Fibroblast of skin of abdomen (primary cell): Measurements from ENCODE around the gene EMP2.
"Not testable (repeated sequence)": the region's sequence is repeated elsewhere in the genome, so short reads cannot be mapped to it uniquely, and the experiment has no call there.

Experiments used
- DNase-seq: peaks from one replicate; pipeline ENCODE4 v3.0.0-alpha.2; 2013

The EMP2 gene

GRCh38 chr16:10551881-10552280, 28.5 kb downstream of the EMP2 start:
- DNase-seq, result no peak

- no peak for DNase-seq
Observed at GRCh38 chr16:10548404-10548803, 32.0 kb downstream of the EMP2 start.

- no peak for DNase-seq
Observed at GRCh38 chr16:10547708-10548107, 32.7 kb downstream of the EMP2 start.

- no peak for DNase-seq
Observed at GRCh38 chr16:10543231-10543977, 37.0 kb downstream of the EMP2 start.

GRCh38 chr16:10541366-10541765, 39.0 kb downstream of the EMP2 start:
- no peak for DNase-seq

- DNase-seq, result no peak
Observed at GRCh38 chr16:10539793-10540192, 40.6 kb downstream of the EMP2 start.

GRCh38 chr16:10539236-10539635, 41.2 kb downstream of the EMP2 start:
- DNase-seq, result no peak

GRCh38 chr16:10538583-10538982, 41.8 kb downstream of the EMP2 start:
- no peak for DNase-seq

- DNase-seq, result no peak
Observed at GRCh38 chr16:10537946-10538345, 42.5 kb downstream of the EMP2 start.

- DNase-seq, result no peak
Observed at GRCh38 chr16:10536814-10537389, 43.5 kb downstream of the EMP2 start.

GRCh38 chr16:10536328-10536727, 44.1 kb downstream of the EMP2 start:
- DNase-seq, result not testable (repeated sequence)

GRCh38 chr16:10535461-10535860, 44.9 kb downstream of the EMP2 start:
- DNase-seq, result no peak

GRCh38 chr16:10534748-10535147, 45.6 kb downstream of the EMP2 start:
- DNase-seq, result no peak

GRCh38 chr16:10533612-10534011, 46.8 kb downstream of the EMP2 start:
- DNase-seq, result not testable (repeated sequence)

GRCh38 chr16:10531582-10531981, 48.8 kb downstream of the EMP2 start:
- no peak for DNase-seq

- no peak for DNase-seq
Observed at GRCh38 chr16:10530685-10531084, 49.7 kb downstream of the EMP2 start.

- no peak for DNase-seq
Observed at GRCh38 chr16:10529895-10530669, 50.3 kb downstream of the EMP2 start.

GRCh38 chr16:10528635-10529034, 51.8 kb downstream of the EMP2 start:
- no peak for DNase-seq

GRCh38 chr16:10526962-10527361, 53.4 kb downstream of the EMP2 start:
- no peak for DNase-seq

- DNase-seq, result no peak
Observed at GRCh38 chr16:10525214-10525825, 55.1 kb downstream of the EMP2 start.

GRCh38 chr16:10522966-10523365, 57.4 kb downstream of the EMP2 start:
- DNase-seq, result no peak

- peak; percentile 67 for DNase-seq
Observed at GRCh38 chr16:10521681-10522274, 58.6 kb downstream of the EMP2 start.
